Measurements from ENCODE around the gene TSFM.
"Not testable (repeated sequence)": the region's sequence is repeated elsewhere in the genome, so short reads cannot be mapped to it uniquely, and the experiment has no call there.

Gene TSFM

DNA sequence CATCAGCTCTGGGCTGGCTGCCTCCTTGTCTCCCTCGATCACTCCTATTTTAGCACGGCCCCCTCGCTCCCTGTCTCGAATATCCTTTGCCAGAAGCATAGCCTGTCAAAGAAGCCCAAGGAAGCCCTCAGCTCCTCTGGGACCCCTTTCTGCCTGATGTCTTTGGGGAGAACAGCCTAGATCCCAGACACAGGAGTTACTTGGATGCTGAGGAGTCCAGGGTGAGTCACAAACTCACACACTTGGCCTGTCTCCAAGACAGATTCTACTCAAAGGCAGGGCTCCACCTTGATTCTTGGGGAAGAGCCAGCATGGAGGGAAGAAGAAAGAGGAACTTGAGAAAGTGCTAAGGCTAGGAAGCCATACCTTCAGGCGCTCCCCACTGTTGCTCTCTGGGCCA is 27.9 kb downstream of the TSFM start:
- DNase-seq, result peak in 1 of 10 donors; percentile 25
- intact Hi-C loops (cut with DNase I), result no loop called here

- intact Hi-C loops (cut with DNase I), result no loop called here
These were observed 28.6 kb downstream of the TSFM start for GRCh38 chr12:57811028-57811755.

GRCh38 chr12:57813111-57813970 is 30.8 kb downstream of the TSFM start:
- intact Hi-C loops (cut with DNase I), result no loop called here
- DNase-seq, result peak in 1 of 10 donors; percentile 61

More at GRCh38 chr12:57811028-57811755, 28.6 kb downstream of the TSFM start:
- DNase-seq, result peak in 1 of 10 donors; percentile 53

GRCh38 chr12:57813971-57814772 is 31.6 kb downstream of the TSFM start:
- intact Hi-C loops (cut with DNase I), result no loop called here
- DNase-seq, result peak in 1 of 10 donors; percentile 84

GRCh38 chr12:57815177-57816000 is 32.8 kb downstream of the TSFM start:
- DNase-seq, result peak in 1 of 10 donors; percentile 75
- intact Hi-C loops (cut with DNase I), result no loop called here

GRCh38 chr12:57816001-57816854 is 33.6 kb downstream of the TSFM start:
- intact Hi-C loops (cut with DNase I), result no loop called here
- peak in 1 of 10 donors; percentile 25 for DNase-seq

GRCh38 chr12:57816855-57817151 is 34.2 kb downstream of the TSFM start:
- peak in 1 of 10 donors; percentile 43 for DNase-seq

GRCh38 chr12:57817261-57817989 is 34.8 kb downstream of the TSFM start:
- intact Hi-C loops (cut with DNase I), result no loop called here
- peak in 1 of 10 donors; percentile 49 for DNase-seq

More at GRCh38 chr12:57816855-57817151, 34.2 kb downstream of the TSFM start:
- intact Hi-C loops (cut with DNase I), result no loop called here

DNA sequence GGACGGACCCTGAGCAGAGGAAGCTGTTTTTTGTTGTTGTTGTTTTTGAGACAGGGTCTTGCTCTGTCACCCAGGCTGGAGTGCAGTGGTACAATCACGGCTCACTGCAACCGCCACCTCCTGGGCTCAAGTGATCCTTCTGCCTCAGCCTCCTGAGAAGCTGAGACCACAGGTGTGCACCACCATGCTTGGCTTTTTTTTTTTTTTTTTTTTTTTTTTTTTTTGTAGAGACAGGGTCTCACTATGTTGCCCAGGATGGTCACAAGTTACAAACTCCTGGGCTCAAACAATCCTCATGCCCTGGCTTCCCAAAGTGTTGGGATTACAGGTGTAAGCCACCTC is 35.4 kb downstream of the TSFM start:
- DNase-seq, result peak in 1 of 10 donors; percentile 57

DNA sequence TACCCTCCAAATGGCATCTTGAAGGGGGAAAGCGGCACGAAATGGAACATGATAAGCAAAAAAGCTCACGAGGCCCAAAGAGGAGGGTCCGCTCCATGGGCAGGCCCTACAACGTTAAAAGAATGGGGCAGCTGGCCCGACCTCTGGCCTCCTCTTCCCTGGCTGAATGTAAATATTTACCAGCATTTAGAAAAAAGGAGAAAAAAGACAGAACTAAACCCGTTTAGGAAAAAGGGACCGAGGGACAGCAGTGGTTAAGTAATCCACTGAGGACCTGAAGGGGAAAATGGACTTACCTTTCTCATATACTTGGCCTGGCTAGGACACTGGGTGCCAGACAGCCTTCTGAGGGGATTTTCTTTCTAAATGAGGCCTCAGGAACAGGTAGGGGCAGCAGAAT is 37.5 kb downstream of the TSFM start:
- peak in 1 of 10 donors; percentile 30 for DNase-seq
- intact Hi-C loops (cut with DNase I), result not testable (repeated sequence)

More for the DNA sequence above, 35.4 kb downstream of the TSFM start:
- intact Hi-C loops (cut with DNase I), result not testable (repeated sequence)

DNA sequence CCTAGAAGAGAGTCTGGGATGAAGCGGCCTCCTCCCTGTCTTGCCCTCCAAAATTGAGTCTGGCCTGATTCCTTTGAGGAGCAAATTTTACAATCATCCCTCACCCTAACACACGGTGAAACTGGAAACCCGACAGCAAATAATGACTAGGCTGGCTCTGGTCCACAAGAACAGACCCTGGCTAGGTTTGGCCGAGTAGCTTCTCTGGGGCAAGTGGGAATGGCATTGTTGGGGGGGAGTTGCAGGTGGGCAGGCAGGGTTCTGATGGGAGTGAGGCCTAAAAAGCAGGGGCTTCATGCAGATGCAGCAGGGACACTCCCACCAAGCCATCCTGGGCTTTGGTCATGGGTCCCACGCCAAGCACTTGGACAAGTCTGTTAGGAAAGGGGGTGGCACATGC is 38.4 kb downstream of the TSFM start:
- DNase-seq, result peak in 1 of 10 donors; percentile 53
- intact Hi-C loops (cut with DNase I), result not testable (repeated sequence)

DNA sequence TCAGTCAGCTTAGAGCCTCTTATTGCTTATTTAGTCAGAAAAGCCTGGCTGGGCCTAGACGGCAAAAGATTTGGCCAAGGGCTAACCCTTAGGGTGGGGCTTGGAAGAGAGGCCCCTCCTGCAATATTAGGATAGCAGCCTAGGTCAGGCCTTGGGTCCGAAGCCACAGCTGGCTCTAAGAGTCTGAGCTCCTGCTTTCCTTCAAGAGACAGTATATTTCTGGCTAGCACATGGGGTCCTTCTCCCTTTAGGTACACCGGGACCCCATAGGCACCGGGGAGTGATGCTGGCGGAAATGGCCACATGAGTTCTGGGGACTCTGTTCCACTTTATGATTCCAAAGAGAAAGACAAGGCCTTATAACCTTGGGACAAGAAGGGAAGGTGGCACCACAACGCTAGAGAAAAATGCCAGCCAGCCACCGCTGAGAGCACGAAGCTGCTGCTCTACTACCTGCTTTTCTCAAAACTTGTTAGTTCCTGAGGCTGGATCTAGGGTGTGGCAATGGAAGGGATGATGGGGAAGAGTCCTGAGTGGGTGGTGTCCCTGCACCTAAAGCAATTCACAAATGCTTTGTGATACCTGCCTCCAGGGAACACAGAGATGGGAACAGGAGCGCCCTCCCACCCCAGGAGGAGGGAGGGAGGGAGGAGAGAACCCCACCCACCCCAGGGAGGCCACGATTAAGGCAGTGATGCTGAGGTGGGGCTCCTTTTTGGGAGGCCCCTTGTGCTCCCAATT is 39.1 kb downstream of the TSFM start:
- peak in 1 of 10 donors; percentile 65 for DNase-seq
- intact Hi-C loops (cut with DNase I), result no loop called here

GRCh38 chr12:57822392-57823130 is 40.0 kb downstream of the TSFM start:
- DNase-seq, result peak in 1 of 10 donors; percentile 27
- intact Hi-C loops (cut with DNase I), result no loop called here

DNA sequence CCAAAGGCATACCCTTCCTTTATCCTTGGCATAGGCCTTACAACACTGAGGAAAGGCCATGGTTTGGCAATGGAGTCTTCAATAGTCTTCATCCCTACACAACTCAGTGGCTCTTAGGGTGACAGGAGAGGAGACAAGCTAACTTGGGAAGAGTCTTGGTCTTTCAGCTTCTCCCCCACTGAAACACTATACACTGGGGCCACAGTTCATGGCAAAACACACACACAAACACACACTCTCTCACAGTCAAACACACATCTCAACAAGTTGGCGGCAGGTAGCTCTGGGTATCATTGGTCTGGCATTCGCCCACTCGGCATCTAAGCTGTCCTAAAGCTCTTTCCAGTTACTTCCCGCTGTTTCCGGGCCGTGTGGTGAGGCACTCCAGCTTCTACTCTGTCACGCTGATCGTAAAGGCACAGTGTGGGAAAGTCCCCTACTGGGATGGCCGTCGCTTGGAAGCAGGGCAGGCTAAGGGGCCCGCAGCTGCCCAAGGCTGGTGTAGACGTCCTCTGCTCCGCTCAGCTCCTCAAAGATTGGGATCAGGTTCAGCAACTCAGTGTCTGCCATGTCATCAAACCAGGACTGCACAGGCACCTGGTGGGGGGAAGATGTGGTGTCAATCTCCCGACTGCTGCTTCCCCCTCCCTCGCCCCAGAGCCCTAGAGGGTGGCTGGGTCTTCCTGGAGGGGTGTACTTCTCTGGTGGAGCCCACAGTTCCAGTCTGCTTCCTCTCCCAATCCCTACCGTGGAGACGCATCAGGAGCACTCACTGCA is 40.7 kb downstream of the TSFM start:
- intact Hi-C loops (cut with DNase I), result no loop called here
- peak in 1 of 10 donors; percentile 51 for DNase-seq

GRCh38 chr12:57823908-57824640 is 41.5 kb downstream of the TSFM start:
- intact Hi-C loops (cut with DNase I), result no loop called here
- peak in 1 of 10 donors; percentile 62 for DNase-seq
